Esophagus squamous epithelium (tissue), 5 donors: Measurements from ENCODE around the gene ACTA1. TPM values are rescaled to one million over a fixed set of nuclear protein-coding genes. Genes with fewer than 3 reads are reported as not detected.

Source experiments
- DNase-seq: peaks from one replicate; lab custom pipeline; 2025; lab: John Stamatoyannopoulos, UW
- H3K27ac ChIP-seq, 4 donors: fragments of 200-600 bp; sonication (generic); one replicate each; pipeline ENCODE4 v1.5.1; 2016 to 2019; ENCODE audit warnings: mild to moderate bottlenecking in 1 of 4
- H3K27me3 ChIP-seq, 4 donors: fragments of 200-600 bp; sonication (generic); 1 replicate in 3 of 4; 2 replicates in 1 of 4; pipeline versions ENCODE4 v1.5.1 to v1.6.0; 2017 to 2021; ENCODE audit warnings: antibody characterized with exemption in 1 of 4
- H3K36me3 ChIP-seq, 3 donors: fragments of 200-600 bp; sonication (generic); one replicate each; pipeline ENCODE4 v1.5.1; 2016 to 2019
- H3K4me1 ChIP-seq, 3 donors: fragments of 200-600 bp; sonication (generic); one replicate each; pipeline ENCODE4 v1.5.1; 2017 to 2019
- H3K4me3 ChIP-seq, 4 donors: fragments of 200-600 bp; sonication (generic); 1 replicate in 3 of 4; 2 replicates in 1 of 4; pipeline ENCODE4 v1.5.1; 2016 to 2019; ENCODE audit warnings: mild to moderate bottlenecking in 2 of 4, moderate library complexity in 1 of 4
- H3K9me3 ChIP-seq, 3 donors: fragments of 200-600 bp; sonication (generic); one replicate each; pipeline ENCODE4 v1.5.1; 2016 to 2019
- CTCF ChIP-seq, 6 experiments: fragments of 450-650 bp in 4 of 6; fragments of 200-600 bp in 2 of 6; sonication (generic) in 2 of 6; IDR thresholded peaks; one replicate each; pipeline ENCODE4 v1.5.1; 2016 to 2019; ENCODE audit warnings: antibody characterized with exemption in 6 of 6, mild to moderate bottlenecking in 4 of 6, moderate library complexity in 4 of 6
- POLR2A ChIP-seq, 4 donors: fragments of 450-650 bp; IDR thresholded peaks; one replicate each; pipeline ENCODE4 v1.6.1; 2017; ENCODE audit warnings: antibody characterized with exemption in 4 of 4, mild to moderate bottlenecking in 4 of 4, moderate library complexity in 3 of 4
- WGBS, 2 donors: methylation state at CpG; one replicate each; pipeline ENCODE4 v1.1.5; 2018; 5-methylcytosine and 5-hydroxymethylcytosine counted together
- intact Hi-C: fragments of 100-400 bp; cut with DNase I; formaldehyde crosslinking; loops from one replicate; pipeline ENCODE4 v1.15.0; 2022
- small RNA-seq, 4 donors: library from RNA; depleted of rRNA; stranded (forward); fragments of <200 nt; gene quantifications; one replicate each; pipeline ENCODE3, GENCODE V24; 2016
- total RNA-seq, 4 donors: library from RNA; depleted of rRNA; stranded (reverse); fragments of >200 nt; gene quantifications; one replicate each; pipeline ENCODE4 v1.1.0, GENCODE V29; 2016
- donor health status: DM: yes; HTN: yes; CAD: no.

ACTA1 gene
- total RNA-seq, 4 donors from 2014 or later: 0.19 to 0.75 (median 0.26) TPM; not detected in 1

GRCh38 chr1:229385853-229386456 lies 47.9 kb downstream of the ACTA1 start:
- 53 to 66% methylated on average over 6 to 8 of the region's 8 CpGs for WGBS, 2 donors
- Histone ChIP-seq H3K4me1 (no peaks in the 10 kb centered on the region), H3K27ac (no peak overlapping the region), H3K27me3 (peaks cover 0 to 33% (median 0%) of the 10 kb centered on the region in 4 donors), H3K9me3 (no peaks in the 10 kb centered on the region), H3K36me3 (no peaks in the 10 kb centered on the region), H3K4me3 (no peak overlapping the region)
- intact Hi-C loops: no loop called here
- no peak for TF ChIP-seq CTCF (IDR thresholded peaks at IDR 0.05)
- no peak for TF ChIP-seq POLR2A (IDR thresholded peaks at IDR 0.05)
- no peak for DNase-seq

- no peak for DNase-seq
- H3K4me3 ChIP-seq: no peak overlapping the region
- intact Hi-C loops: no loop called here
- no peak overlapping the region for H3K27ac ChIP-seq
- H3K9me3 ChIP-seq: no peaks in the 10 kb centered on the region
- H3K27me3 ChIP-seq: peaks cover 0 to 25% (median 0%) of the 10 kb centered on the region in 4 donors
- TF ChIP-seq POLR2A (IDR thresholded peaks at IDR 0.05) (no peak), CTCF (IDR thresholded peaks at IDR 0.05) (no peak)
- H3K36me3 ChIP-seq: no peaks in the 10 kb centered on the region
- WGBS, 2 donors: 74 to 84% methylated on average over 7 of the region's 7 CpGs
- H3K4me1 ChIP-seq: no peaks in the 10 kb centered on the region
Observed at GRCh38 chr1:229384822-229385221, 49.1 kb downstream of the ACTA1 start.

GRCh38 chr1:229383961-229384360 lies 49.9 kb downstream of the ACTA1 start:
- Histone ChIP-seq H3K4me1 (no peaks in the 10 kb centered on the region), H3K27me3 (peaks cover 0 to 25% (median 0%) of the 10 kb centered on the region in 4 donors), H3K36me3 (no peaks in the 10 kb centered on the region), H3K27ac (no peak overlapping the region), H3K4me3 (no peak overlapping the region), H3K9me3 (no peaks in the 10 kb centered on the region)
- WGBS, 2 donors: 56 to 79% methylated on average over 3 to 5 of the region's 5 CpGs
- intact Hi-C loops: no loop called here
- no peak for DNase-seq
- no peak for TF ChIP-seq POLR2A (IDR thresholded peaks at IDR 0.05)
- TF ChIP-seq CTCF (IDR thresholded peaks at IDR 0.05): no peak

GRCh38 chr1:229383188-229383587 lies 50.7 kb downstream of the ACTA1 start:
- Histone ChIP-seq H3K9me3 (no peaks in the 10 kb centered on the region), H3K27me3 (peaks cover 0 to 25% (median 0%) of the 10 kb centered on the region in 4 donors), H3K4me1 (no peaks in the 10 kb centered on the region), H3K36me3 (no peaks in the 10 kb centered on the region), H3K4me3 (no peak overlapping the region), H3K27ac (no peak overlapping the region)
- TF ChIP-seq POLR2A (IDR thresholded peaks at IDR 0.05) (no peak), CTCF (IDR thresholded peaks at IDR 0.05) (no peak)
- intact Hi-C loops: no loop called here
- 76 to 80% methylated on average over 3 of the region's 3 CpGs for WGBS, 2 donors
- DNase-seq: no peak

Small RNA genes within 50 kb of the gene (small RNA-seq; reads per million reads assigned to genes)
- gene RN7SKP276 (0 reads per million in 4 donors), gene RNU6-180P (0 reads per million in 4 donors)

Other genes with a start within 250 kb of the ACTA1 start
- 10 to 100 TPM; 24.1 to 50.7 (median 43.0) TPM for gene RAB4A, start 163.0 kb downstream of the ACTA1 start, total RNA-seq
- 1 to 10 TPM; 1.6 to 5.3 (median 4.5) TPM for gene CCSAP, start 91.0 kb downstream of the ACTA1 start, total RNA-seq
- gene NUP133, start 74.2 kb upstream of the ACTA1 start, total RNA-seq: 10 to 100 TPM; 11.1 to 29.3 (median 22.0) TPM
- gene ABCB10, start 124.6 kb upstream of the ACTA1 start, total RNA-seq: 10 to 100 TPM in 3 of 4 donors, 1 to 10 TPM in 1; 9.9 to 18.6 (median 14.3) TPM
- 10 to 100 TPM in 3 of 4 donors, 1 to 10 TPM in 1; 7.8 to 15.8 (median 12.7) TPM for gene TAF5L, start 192.0 kb upstream of the ACTA1 start, total RNA-seq
- 10 to 100 TPM in 2 of 4 donors, 1 to 10 TPM in 2; 7.8 to 14.1 (median 11.0) TPM for gene URB2, start 192.2 kb upstream of the ACTA1 start, total RNA-seq